HG03025 (cell line): Measurements from ENCODE around the gene CAMK1G.

ENCODE experiments used
- ATAC-seq: cut with Tn5 transposase; IDR thresholded peaks from one replicate; pipeline ENCODE4 v1.9.1; 2021; ENCODE audit warnings: mild to moderate bottlenecking, moderate library complexity; ENCODE audit not compliant: unreplicated experiment, low FRiP score

Gene CAMK1G

DNA sequence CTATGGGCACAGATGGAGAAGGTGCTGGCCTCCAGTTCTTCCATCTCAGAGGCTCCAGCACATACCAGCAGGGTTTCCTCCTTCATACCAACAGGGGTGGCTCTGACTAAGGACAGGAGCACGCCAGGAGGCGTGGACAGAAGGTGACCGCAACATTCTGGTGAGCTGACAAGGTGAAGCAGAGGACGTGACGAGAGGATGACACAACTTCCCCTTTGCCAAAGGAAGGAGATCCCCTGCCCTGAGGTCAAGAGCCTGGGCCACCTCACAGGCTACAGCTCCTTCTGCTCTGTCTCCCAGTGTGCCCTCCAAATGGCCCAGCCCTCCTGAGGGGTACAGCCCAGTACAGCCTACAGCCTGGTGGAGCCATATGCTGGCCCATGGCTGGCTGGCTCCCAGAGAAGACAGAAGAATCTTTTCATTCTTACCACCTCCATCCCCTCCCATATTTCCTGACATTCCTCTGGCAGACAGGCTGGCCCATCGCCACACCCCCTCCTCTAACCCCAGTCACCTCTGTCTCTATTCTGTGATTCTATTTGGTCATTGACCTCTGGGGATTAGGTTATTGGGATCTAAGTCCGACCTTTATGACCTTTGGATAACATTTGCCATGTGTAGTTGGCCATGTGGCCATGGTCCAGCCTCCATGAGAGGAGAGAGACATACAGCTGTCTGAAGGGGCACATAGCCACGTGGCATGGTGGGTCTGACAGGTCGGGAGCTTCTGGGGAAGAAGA lies 73.8 kb downstream of the CAMK1G start:
- ATAC-seq, result no peak

- ATAC-seq, result no peak
Measured at GRCh38 chr1:209657918-209658317, 74.4 kb downstream of the CAMK1G start.

DNA sequence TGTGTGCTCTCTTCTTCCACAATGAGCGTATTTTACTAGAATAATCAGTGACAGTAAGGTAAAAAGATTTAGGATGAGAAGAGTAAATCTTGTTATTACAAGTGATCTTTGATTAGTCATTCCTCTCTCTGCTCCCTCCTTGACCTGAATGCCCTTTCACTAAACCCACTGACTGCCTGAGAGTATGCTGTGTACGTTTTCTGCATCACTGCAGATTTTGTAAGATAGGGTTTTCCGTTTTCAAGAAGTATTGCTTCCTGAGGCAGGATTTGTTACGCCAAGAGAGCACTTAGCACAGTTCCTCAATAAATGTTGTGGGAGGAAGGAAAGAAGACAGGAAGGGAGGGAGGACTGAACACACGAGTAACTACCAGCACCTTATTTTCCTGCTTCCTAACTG lies 76.4 kb downstream of the CAMK1G start:
- no peak for ATAC-seq

GRCh38 chr1:209661071-209661470 lies 77.6 kb downstream of the CAMK1G start:
- no peak for ATAC-seq

DNA sequence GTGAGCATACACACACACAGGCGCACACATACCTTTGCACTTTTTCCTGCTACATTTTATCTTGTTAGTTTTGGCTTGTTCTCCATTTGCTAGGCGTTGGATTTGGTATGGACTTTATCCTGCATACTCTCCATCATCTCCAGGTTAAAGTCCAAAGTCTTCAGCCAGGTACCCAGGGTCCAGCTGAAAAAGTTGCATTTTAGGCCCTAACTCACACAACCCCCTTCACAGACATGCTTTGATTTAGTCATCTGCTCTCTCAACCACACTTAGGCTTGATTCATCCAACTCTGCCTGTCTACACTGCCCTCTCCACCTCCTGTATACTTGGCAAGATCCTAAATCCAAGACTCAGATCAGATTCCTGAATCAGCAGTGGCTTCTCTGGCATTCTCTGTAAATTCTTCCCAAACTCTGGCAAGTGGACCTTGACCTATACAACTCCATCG lies 79.4 kb downstream of the CAMK1G start:
- no peak for ATAC-seq
